GM21423 (cell line): ENCODE data around the gene SCAP.
A peak's percentile ranks its signal among the peaks of the same experiment; 100 is the strongest.
"Not testable (repeated sequence)": the region's sequence is repeated elsewhere in the genome, so short reads cannot be mapped to it uniquely, and the experiment has no call there.

Experiments used
- ATAC-seq: cut with Tn5 transposase; IDR thresholded peaks from one replicate; pipeline ENCODE4 v1.9.1; 2021; ENCODE audit warnings: mild to moderate bottlenecking, moderate library complexity; ENCODE audit not compliant: unreplicated experiment

SCAP gene

DNA sequence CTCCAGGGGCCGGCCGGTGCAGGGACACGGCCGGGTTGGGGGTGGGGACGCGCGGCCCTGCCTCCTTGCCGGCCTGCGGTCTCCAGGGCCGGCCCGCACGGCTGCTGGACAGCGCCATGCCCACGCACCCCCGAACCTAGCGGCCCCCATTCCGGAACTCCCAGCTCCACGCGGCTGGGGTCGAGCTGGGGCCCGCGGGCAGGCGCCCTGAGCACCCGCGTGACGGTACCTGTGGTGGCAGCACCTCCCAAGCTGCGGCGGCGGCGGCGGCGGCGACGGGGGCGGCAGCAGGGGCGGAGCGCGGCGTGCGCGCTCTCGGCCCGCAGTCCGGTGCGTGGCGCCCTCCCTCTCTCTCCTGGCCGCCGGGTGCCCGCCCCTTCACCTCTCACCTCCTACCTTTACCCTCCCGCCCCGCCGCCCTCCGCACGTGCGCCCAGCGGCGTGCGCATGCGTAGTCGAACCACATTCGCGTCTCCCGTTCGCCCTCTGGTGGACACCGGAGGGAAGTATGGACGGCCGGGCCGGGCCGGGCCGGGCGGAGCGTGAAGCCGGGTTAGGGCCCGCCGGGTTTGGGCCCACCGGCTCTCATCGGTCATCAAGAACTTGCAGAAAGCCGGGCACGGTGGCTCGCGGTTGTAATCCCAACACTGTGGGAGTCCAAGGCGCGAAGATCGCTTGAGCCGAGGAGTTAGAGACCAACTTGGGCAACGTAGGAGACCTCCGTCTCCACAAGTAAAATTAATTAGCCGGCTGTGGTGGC is at the start of gene SCAP:
TSS of gene SCAP (minus strand) at position 372 of the 760 bp plus-strand sequence. CDS start 32,948 bp downstream, outside the sequence.
- ATAC-seq, result peak; percentile 92

DNA sequence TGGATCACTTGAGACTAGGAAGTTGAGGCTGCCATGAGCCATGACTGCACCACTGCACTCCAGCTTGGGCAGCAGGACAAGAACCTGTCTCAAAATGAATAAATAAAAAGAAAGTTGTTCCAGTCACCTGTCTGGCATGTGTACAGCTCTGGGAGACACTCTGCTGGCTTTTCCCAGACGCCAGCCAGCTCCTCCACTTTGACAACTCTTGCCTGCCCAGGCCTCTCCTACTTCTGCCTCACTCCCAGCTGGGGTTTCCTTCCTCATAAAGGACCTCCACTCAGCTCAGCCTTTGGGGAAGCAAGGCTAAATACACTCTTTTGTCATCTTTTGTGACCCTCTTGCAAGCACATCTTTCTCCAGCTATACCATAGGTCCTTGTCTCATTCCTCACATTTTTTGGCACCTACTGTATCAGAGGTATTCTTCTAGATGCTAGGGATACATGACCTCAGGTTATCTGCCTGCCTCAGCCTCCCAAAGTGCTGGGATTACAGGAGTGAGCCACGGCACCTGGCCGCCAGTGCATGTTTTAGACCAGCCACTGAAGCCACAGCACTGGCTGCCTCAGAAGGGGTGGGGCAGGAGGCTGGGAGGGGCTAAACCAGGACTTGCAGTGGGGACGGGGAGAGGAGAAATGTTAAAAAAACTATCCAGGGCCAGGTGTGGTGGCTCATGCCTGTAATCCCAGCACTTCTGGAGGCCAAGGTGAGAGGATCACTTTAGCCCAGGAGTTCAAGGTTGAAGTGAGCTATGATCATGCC is 47.8 kb upstream of the SCAP start:
- no peak for ATAC-seq

DNA sequence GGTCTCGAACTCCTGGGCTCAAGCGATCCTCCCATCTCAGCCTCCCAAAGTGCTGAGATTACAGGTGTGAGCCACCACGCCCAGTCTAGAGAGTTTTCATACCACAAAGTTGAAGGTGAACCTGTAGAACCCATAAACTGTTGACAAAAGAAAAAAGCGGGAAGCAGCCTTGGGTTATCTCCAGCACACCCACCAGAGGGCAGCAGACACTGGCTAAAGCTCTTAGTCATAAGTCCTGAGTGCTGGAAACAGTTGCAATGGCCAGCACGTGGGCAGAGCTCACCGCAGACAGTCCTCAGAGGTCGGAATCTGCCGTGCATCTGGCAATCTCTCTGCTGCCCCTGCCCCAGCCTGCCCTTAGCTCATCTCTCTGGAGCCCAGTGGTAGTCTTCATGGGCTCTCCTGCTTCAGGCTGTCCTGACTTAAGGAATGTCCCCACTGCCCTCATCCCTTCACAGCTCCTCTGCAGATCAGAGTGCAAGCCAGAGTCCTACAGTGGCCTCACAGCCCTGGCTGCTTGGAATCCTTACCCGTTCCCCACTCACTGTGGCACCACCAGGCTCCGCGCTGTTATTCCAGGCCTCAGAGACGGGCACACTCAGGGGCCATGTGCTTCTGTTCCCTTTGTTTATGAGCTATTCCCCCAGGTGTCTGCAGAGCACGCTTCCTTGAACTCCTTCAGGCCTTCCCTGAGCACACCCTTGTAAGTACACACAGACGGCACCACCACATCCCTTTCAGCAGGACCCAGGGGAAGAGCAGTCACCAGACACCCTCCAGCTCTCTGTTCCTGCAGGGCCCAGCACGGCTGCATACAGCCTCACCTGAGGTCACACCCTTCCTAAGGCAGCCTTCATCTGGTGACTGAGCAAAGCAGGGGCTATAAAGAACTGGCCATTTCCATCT is 46.6 kb upstream of the SCAP start:
- ATAC-seq, result peak; percentile 83

DNA sequence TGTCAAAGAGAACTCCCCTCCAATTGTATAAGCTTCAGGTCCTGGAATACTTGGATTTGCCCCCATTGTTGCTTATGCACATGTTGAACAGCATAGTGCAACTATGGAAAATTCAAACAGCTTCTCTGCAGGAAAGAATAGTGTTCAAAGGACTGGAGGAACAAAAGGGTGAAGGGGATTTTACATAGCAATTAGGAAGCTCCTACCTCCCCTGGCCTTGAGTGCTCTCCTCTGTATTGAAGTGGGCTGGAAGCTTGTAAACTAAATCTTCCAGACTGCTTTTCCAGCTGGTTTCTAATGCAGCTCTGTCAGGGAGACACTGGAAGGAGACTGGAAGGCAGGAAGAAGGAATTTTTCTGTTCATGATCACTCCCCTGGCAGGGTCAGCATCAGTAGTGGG is 45.0 kb upstream of the SCAP start:
- no peak for ATAC-seq

DNA sequence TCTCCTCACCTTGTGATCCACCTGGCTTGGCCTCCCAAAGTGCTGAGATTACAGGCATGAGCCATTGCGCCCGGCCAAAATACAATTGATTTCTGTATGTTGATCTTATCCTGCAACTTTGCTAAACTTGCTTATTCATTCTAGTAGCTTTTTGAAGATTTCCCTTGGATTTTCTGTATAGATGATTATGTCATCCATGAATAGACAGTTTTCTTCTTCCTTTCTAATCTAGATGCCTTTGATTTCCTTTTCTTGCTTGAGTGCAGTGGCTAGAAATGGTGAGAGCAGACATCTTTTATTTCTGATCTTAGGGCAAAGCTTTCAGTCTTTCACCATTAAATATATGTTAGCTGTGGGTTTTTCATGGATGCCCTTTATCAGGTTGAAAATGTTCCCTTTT is 42.2 kb upstream of the SCAP start:
- no peak for ATAC-seq

DNA sequence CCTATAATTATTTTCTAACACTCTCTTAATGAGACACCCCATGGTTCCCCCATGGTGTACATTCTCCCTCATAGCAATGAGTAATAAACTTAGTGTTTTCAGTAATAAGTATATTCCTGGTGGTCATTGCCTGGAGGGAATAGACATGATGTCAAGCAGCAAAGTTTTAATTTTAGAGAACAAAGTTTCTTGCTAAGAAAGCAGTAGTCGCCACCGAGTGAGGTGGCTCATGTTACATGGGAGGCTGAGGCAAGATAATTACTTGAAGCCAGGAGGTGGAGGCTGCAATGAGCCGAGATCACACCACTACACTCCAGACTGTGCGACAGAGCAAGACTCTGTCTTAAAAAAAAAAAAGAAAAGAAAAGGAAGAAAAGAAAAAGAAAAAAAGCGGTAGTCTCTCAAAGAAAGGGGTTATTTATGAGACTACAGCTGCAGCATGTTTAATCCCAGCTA is 40.2 kb upstream of the SCAP start:
- ATAC-seq, result no peak

DNA sequence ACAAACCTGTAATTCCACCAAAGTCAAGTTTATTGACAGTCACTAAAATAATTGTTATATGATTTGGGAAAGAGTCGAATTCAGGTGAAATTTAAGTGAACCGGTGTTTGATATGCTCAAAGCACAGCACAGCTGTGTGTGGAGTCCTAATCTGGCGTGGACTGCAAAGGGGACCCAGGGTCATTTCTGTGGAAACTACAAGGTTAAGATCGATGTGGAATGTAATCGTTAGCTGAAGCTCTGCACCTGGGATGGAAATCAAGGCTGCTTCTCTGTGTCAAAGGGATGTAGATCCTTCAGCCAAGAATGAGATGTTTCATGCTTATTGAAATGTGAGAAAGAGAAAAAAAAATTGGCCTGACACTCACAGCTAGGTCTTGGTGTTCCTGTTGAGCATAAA is 39.4 kb upstream of the SCAP start:
- no peak for ATAC-seq

DNA sequence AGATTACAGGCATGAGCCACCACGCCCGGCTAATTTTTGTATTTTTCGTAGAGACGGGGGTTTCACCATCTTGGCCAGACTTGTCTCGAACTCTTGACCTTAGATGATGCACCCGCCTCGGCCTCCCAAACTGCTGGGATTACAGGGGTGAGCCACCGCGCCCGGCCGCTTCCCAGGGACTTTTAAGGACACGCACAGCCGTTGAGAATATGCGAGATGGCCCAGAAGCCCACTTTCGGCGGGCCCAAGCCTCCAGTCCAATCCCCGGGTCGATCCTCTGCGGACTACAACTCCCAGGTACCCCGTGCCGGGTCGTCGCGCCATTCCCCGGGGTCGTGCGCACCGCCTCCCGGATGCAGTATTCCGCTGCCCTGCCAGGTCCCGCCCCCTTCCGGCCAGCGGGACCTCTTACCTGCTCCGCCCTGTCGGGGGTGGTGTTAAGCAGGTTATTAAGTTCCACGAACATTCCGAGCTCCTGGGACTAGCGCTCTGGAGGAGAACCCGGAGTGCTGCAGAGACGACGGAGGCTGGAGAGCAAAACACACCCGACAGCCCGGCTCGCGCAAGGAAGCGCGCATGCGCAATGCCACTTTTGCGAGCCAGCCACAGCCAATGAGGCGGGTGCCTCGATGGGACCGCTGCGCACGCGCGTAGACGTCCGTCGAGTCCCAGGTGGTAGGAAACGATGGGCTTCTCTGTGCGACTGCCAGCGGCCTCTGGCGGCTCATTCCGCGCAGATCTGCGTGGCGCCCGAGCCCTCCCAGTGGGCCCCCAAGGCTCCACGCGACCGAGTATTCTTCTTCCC is 37.6 kb upstream of the SCAP start, which contains the start of gene ELP6:
TSS of gene ELP6 (minus strand) at position 588 of the 805 bp plus-strand sequence. CDS start at position 466, 122 bp downstream.
- ATAC-seq, result peak; percentile 93

DNA sequence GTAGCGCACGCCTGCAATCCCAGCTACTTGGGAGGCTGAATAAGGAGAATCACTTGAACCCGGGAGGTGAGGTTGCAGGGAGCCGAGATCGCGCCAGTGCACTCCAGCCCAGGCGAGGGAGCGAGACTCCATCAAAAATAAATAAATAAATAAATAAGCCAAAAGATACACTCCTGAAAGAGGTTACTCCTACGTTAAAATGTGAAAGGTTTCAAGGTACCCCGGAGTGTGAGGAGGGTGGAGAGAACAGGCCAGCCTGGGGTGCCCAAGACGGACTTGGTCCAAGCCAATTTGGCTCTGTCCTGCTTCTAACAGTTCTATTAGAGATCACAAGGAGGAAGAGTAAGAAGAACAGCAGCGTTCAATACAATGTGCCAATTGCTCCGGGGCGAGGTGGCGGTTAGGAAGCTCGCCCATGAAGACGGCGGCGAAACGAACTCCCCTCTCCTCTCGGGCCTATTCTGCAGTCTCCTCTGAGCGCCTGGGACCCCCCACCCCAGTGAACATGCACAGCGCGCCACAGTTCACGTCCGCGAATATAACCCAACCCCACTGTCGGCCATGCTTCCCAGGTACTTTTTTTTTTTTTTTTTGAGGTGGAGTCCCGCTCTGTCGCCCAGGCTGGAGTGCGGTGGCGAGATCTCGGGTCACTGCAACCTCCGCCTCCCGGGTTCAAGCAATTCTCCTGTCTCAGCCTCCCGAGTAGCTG is 36.8 kb upstream of the SCAP start:
- no peak for ATAC-seq

DNA sequence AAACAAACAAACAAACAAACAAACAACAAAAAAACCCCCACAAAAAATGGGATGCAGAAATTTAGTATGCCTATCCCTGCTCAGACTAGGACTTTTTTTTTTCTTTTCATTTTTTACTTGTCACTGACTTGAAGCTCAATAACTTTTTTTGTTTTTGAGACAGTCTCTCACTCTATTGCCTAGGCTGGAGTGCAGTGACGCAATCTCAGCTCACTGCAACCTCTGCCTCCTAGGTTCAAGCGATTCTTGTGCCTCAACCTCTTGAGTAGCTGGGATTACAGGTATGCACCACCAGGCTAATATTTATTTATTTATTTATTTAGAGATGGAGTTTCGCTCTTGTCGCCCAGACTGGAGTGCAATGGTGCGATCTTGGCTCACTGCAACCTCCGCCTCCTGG is 29.5 kb upstream of the SCAP start:
- ATAC-seq, result not testable (repeated sequence)

DNA sequence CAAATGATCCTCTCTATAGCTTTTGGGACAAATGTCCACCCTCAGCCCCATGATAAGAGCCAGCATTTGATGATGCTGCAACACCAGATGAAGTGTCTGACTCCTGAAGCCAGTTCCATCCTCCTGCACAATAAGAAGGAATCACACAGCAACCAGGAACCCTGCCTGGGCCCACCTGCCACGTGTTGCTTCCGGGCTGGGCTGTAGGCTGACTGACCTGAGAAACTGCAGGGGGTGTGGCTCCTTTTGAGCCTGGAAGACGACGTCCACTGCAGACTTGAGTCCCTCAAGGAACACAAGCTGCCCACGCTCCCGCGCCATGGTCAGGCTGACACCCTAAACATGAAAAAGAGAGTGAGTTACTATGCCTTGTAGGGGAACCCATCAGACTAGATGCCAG is 28.4 kb upstream of the SCAP start:
- ATAC-seq, result no peak

DNA sequence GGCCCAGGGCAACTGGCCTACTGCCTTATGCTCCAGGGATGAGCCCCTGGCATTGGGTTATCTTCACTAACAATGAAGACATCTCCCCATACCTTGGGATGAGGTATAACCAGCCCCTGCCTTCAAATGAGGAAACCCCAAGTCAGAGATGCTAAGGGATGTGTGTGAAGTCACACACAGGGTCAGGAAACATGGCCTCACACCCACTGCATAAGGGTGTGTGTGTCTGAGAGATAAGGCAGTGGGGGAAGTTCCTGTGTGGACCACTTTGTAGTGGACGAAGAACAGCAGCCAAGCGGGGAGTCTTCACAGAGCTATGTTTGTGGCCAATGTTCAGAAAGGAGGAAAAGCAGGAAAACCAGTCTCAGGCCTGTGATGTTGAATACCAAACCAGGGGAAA is 27.3 kb upstream of the SCAP start:
- ATAC-seq, result no peak

DNA sequence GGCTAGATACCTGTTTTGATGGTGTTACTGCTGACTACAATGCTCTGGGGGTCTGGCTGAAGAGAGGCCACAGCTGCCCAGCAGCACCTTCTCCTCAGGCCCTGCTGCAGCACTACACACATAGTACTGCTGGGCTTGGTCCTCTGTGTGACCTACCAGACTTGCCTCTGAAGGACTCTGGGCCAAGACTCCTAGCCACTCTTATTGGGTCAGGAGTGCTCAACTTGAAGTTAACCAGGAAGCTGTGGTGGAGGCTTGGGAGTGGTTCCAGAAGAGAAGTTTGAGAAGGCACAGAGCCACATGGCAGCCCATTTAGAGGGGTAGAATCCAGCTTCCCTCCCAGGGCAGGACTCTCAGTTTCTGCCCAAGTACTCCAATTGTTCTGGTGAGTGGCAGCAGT is 21.2 kb upstream of the SCAP start:
- ATAC-seq, result no peak

DNA sequence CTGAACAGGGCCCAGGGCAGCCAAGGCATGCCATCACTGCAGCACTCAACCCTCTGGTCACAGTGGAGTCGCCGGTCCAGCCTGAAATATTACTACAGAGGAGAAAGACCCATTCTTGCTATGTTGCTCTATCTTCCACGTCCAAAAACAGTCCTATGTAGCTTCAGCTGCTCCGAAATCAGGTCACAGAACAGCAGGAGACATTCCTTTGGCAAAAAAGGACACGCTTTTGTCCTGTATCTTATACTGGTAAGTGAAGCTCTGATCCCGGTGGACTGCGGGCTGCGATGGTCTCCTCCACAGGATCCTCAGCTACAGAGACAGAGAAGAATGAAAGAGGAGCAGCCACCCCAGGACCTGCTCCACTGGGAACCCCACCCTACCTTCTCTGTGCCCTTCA is 20.1 kb upstream of the SCAP start:
- no peak for ATAC-seq

DNA sequence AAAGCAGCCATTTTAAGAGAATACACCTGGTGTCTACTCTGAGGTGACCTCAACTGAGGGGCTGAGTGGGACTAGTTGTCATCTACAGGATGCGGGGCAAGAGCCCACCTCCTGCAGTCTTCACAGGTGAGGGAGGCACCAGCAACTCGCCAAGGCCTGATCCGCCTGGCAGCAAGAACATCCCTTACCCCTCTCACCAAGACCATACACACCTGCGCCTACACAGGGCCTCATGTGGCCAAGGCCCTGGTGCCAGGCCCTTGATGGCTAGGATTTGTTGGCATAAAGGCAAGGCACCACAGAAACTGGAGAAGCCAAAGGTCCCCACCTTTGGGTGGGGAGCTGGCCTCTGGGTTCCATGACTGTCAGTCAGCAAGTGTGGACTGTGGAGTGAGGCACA is 19.4 kb upstream of the SCAP start:
- ATAC-seq, result no peak

DNA sequence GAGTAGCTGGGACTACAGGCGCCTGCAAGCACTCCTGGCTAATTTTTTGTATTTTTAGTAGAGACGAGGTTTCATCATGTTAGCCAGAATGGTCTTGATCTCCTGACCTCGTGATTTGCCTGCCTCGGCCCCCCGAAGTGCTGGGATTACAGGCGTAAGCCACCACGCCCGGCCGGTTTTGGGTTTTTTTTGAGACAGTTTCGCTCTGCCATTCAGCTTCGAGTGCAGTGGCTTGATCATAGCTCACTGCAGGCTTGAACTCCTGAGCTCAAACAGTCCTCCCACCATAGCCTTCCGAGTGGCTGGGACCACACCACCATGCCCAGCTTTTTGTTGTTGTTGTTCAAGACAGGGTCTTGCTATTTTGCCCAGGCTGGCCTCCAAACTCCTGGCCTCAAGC is 16.0 kb upstream of the SCAP start:
- no peak for ATAC-seq

DNA sequence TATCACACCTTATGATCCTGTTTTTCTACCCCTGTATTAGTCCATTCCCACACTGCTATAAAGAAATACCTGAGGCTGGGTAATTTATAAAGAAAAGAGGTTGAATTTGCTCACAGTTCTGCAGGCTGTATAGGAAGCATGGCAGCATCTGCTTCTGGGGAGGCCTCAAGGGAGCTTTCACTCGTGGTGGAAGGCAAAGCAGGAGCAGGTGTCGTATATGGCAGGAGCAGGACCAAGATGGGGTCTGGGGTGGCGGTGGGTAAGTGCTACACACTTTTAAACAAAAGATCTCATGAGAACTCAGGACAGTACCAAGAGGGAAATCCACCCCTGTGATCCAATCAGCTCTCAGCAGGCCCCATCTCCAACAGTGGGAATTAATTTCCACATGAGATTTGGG is 15.4 kb upstream of the SCAP start:
- ATAC-seq, result no peak

DNA sequence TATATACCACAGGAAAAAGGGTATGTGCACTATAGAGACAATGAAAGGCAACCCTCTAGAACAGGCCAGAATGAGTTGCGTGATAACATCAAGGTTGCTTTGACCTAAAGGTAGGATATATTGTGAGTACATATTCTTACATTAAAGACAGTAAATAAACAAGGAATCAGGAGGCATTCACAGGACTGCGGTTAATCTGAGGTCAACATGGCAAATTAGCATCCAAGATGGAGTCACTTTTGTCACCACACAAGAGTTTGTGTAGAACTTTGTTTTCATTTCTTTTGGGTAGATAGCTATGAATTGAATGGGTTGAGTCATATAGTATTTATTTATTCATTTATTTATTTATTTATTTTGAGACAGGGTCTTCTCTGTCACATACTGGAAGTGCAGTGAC is 11.5 kb upstream of the SCAP start:
- ATAC-seq, result no peak

DNA sequence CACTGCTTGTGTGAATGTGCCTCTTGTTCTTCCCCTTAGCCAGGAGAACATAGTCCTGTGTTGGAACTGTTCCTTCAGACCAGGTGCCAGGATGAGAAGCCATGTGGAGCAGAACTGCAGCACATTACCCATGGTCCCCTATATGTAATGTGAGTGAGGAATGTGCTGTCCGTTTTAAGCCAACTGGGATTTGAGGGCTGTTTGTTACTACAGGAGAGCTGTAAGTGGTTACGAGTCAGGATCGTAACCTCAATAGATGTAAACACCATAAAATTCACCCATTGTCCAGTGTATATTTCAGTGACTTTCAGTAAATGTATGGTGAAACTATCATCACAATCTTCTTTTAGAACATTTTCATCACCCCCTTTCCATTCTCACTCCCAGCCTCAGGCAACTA is 10.1 kb upstream of the SCAP start:
- ATAC-seq, result no peak

DNA sequence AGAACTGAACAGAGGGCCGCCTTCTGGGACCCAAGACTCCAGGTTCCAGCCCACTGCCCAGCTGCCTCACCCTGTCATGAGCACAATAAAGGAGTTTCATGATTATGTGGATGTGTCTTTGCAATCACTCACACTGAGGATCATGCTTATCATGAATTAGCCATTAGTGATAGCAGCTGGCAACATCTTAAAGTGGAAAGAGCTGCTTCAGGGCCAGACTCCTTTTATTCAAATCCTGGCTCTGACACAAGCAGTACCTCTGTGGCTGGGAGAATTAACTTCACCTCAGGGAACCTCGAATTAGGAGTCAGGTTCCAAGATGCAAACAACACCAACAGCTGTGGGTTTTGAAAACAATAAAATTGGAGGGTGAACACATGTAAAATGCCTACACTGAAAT is 6.6 kb upstream of the SCAP start:
- ATAC-seq, result no peak
